MM.1S (cell line): ENCODE results near the gene CELF2.

Experiments
- DNase-seq: peaks from one replicate; pipeline ENCODE4 v3.0.0-alpha.2; 2015
- H2AFZ ChIP-seq: fragments of 300-600 bp; sonication (generic); 2 replicates; pipeline ENCODE4 v1.6.0; 2016; ENCODE audit warnings: antibody characterized with exemption, low read length
- H3F3A ChIP-seq: fragments of 300-600 bp; sonication (generic); 2 replicates; pipeline ENCODE4 v1.6.1; 2016; ENCODE audit warnings: mild to moderate bottlenecking, antibody characterized with exemption, low read length, moderate library complexity, mixed read lengths; ENCODE audit not compliant: insufficient read depth
- H3K27ac ChIP-seq: fragments of 300-600 bp; sonication (generic); 2 replicates; pipeline ENCODE4 v1.5.1; 2016; ENCODE audit warnings: mild to moderate bottlenecking, low read length
- H3K27me3 ChIP-seq: fragments of 300-600 bp; sonication (generic); replicated peaks from 2 replicates; pipeline ENCODE4 v1.6.0; 2016; ENCODE audit warnings: low read length; ENCODE audit not compliant: insufficient read depth
- H3K36me3 ChIP-seq: fragments of 300-600 bp; sonication (generic); replicated peaks from 2 replicates; pipeline ENCODE4 v1.6.1; 2016; ENCODE audit warnings: mild to moderate bottlenecking, low read length, mixed read lengths; ENCODE audit not compliant: insufficient read depth
- H3K4me1 ChIP-seq: fragments of 300-600 bp; sonication (generic); 2 replicates; pipeline ENCODE4 v1.6.1; 2016; ENCODE audit warnings: low read length, mixed read lengths
- H3K4me2 ChIP-seq: fragments of 300-600 bp; sonication (generic); 2 replicates; pipeline ENCODE4 v1.6.0; 2016; ENCODE audit warnings: low read depth, low read length
- H3K4me3 ChIP-seq: fragments of 300-600 bp; sonication (generic); 2 replicates; pipeline ENCODE4 v1.5.1; 2016; ENCODE audit warnings: low read length, mixed read lengths
- H3K79me2 ChIP-seq: fragments of 300-600 bp; sonication (generic); 2 replicates; pipeline ENCODE4 v1.6.1; 2016; ENCODE audit warnings: mixed run types, low read length, mixed read lengths
- H3K9ac ChIP-seq: fragments of 300-600 bp; sonication (generic); 2 replicates; pipeline ENCODE4 v1.6.1; 2016; ENCODE audit warnings: low read length, mixed read lengths
- H3K9me2 ChIP-seq: fragments of 300-600 bp; sonication (generic); replicated peaks from 2 replicates; pipeline ENCODE4 v1.6.1; 2016; ENCODE audit warnings: mild to moderate bottlenecking, low read length, mixed read lengths; ENCODE audit not compliant: insufficient read depth
- H3K9me3 ChIP-seq: fragments of 300-600 bp; sonication (generic); replicated peaks from 2 replicates; pipeline ENCODE4 v1.6.1; 2016; ENCODE audit warnings: mild to moderate bottlenecking, low read length, mixed read lengths; ENCODE audit not compliant: insufficient read depth
- H4K20me1 ChIP-seq: fragments of 300-600 bp; sonication (generic); 2 replicates; pipeline ENCODE4 v1.6.1; 2016; ENCODE audit warnings: mild to moderate bottlenecking, low read length, moderate library complexity, mixed read lengths; ENCODE audit not compliant: insufficient read depth
- CTCF ChIP-seq: fragments of 300-600 bp; sonication (generic); IDR thresholded peaks from 2 replicates; pipeline ENCODE4 v1.5.1; 2016; ENCODE audit warnings: antibody characterized with exemption, low read length, mixed read lengths
- EZH2 ChIP-seq: fragments of 300-600 bp; sonication (generic); optimal IDR thresholded peaks from 2 replicates; pipeline ENCODE3; 2017; ENCODE audit warnings: low read depth, mild to moderate bottlenecking, antibody characterized with exemption, low read length, mixed read lengths
- EZH2phosphoT487 ChIP-seq: fragments of 300-600 bp; sonication (generic); IDR thresholded peaks from 2 replicates; pipeline ENCODE4 v1.6.1; 2018; ENCODE audit warnings: antibody characterized with exemption, low read length

Gene CELF2

DNA sequence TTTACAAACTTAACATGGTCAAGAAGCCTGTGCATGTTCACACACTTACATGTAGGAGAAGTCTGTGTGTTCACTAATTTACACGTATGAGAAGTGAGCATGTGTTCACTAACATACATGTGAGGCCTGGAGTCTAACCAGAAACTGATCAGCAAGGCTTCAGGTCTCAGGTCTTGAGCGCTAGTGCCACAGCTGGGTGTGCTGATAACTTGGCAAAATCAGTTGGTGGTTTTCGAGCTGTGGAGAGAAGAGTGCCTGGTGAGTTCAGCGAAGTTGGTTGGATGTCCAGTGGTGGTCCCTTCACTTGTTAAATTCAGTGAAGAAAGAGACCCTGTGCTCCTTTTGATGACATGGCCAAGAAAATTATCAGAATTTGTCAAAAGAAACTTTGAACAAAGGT lies 98.7 kb downstream of the CELF2 start:
- H3F3A ChIP-seq: no peaks in the 10 kb centered on the region
- no peaks in the 10 kb centered on the region for H3K27me3 ChIP-seq
- no peaks in the 10 kb centered on the region for H3K4me1 ChIP-seq
- no peak overlapping the region for H3K4me3 ChIP-seq
- H2AFZ ChIP-seq: no peak overlapping the region
- DNase-seq: no peak
- H3K9me3 ChIP-seq: no peaks in the 10 kb centered on the region
- no peak overlapping the region for H3K9ac ChIP-seq
- H3K27ac ChIP-seq: no peak overlapping the region
- no peak overlapping the region for H3K4me2 ChIP-seq
- H3K79me2 ChIP-seq: peaks cover 98% of the 10 kb centered on the region
- no peaks in the 10 kb centered on the region for H4K20me1 ChIP-seq
- no peaks in the 10 kb centered on the region for H3K9me2 ChIP-seq
- no peaks in the 10 kb centered on the region for H3K36me3 ChIP-seq
- TF ChIP-seq CTCF (no peak), EZH2 (no peak), EZH2phosphoT487 (no peak)

DNA sequence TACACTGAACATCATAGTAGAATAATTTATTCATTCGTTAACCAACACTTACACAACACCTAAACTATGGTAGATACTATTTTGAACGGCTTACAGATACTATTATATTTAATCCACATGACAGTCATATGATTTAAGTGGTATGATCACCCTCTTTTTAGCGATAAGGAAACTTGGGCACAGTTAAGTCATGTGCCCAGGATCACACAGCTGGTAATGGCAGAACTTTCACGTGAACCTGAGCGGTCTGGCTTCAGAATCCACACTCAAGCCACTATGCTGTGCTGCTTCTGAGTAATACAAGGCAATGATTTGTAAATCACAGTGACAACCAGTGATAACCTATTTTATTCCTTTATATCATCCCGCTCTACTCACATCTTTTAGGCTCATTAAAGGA lies 99.1 kb downstream of the CELF2 start:
- no peak for DNase-seq
- Histone ChIP-seq H3K79me2 (peaks cover 98% of the 10 kb centered on the region), H4K20me1 (no peaks in the 10 kb centered on the region), H3K9me3 (no peaks in the 10 kb centered on the region), H3K36me3 (no peaks in the 10 kb centered on the region), H3K4me2 (no peak overlapping the region), H3K4me1 (no peaks in the 10 kb centered on the region), H3K9ac (no peak overlapping the region), H3K27ac (no peak overlapping the region), H3K4me3 (no peak overlapping the region), H3K9me2 (no peaks in the 10 kb centered on the region), H3F3A (no peaks in the 10 kb centered on the region), H2AFZ (no peak overlapping the region), H3K27me3 (no peaks in the 10 kb centered on the region)
- TF ChIP-seq EZH2: no peak
- TF ChIP-seq CTCF: no peak
- TF ChIP-seq EZH2phosphoT487: no peak

DNA sequence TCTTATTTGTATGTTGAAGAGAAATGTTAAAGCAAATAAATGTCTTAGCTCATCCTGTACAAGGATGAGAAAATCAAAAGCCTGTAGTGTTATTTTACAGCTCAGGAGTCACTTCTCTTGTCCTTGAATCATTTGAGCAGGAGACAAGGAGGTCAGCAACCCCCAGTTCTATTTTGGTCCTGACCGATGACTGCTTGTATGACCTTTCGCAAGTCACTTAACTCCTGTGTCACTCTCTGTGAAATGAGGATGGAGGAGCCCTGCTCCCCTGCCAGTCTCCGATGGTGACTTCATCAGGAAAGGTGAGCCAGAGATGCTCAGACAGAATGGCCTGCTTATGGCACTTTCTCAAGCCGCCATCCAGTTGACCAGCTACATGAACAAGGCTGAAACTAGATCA lies 101.0 kb downstream of the CELF2 start:
- Histone ChIP-seq H3K9ac (no peak overlapping the region), H4K20me1 (no peaks in the 10 kb centered on the region), H3K4me3 (no peak overlapping the region), H3F3A (no peaks in the 10 kb centered on the region), H2AFZ (no peak overlapping the region), H3K27ac (no peak overlapping the region), H3K36me3 (no peaks in the 10 kb centered on the region), H3K27me3 (no peaks in the 10 kb centered on the region), H3K9me2 (no peaks in the 10 kb centered on the region), H3K4me1 (no peaks in the 10 kb centered on the region), H3K9me3 (no peaks in the 10 kb centered on the region), H3K4me2 (no peak overlapping the region), H3K79me2 (peaks cover 98% of the 10 kb centered on the region)
- TF ChIP-seq CTCF: no peak
- DNase-seq: no peak

- Histone ChIP-seq H4K20me1 (no peaks in the 10 kb centered on the region), H3K4me1 (no peaks in the 10 kb centered on the region), H3K4me2 (no peak overlapping the region), H3K9ac (no peak overlapping the region), H3K9me3 (no peaks in the 10 kb centered on the region), H3K36me3 (no peaks in the 10 kb centered on the region), H3K27me3 (no peaks in the 10 kb centered on the region), H3K79me2 (peaks cover 97% of the 10 kb centered on the region), H3K4me3 (no peak overlapping the region), H2AFZ (no peak overlapping the region), H3K27ac (no peak overlapping the region), H3K9me2 (no peaks in the 10 kb centered on the region), H3F3A (no peaks in the 10 kb centered on the region)
- no peak for TF ChIP-seq CTCF
- TF ChIP-seq EZH2: no peak
- no peak for TF ChIP-seq EZH2phosphoT487
- DNase-seq: no peak
Measured at GRCh38 chr10:11119843-11120242, 102.2 kb downstream of the CELF2 start.
